Pulmonary artery endothelial cell (primary cell): ENCODE measurements around the gene MS4A3. TPM values are rescaled to one million over a fixed set of nuclear protein-coding genes. Genes with fewer than 3 reads are reported as not detected.
"Not testable (repeated sequence)": the region's sequence is repeated elsewhere in the genome, so short reads cannot be mapped to it uniquely, and the experiment has no call there.

Source experiments
- DNase-seq: peaks from one replicate; pipeline ENCODE4 v3.0.0-alpha.2; 2011; ENCODE audit warnings: low read depth, low spot score
- total RNA-seq: library from RNA; depleted of rRNA; stranded (reverse); fragments of >200 nt; gene quantifications from 2 replicates; pipeline ENCODE4 v1.2.3, GENCODE V29; 2014

MS4A3 gene, protein sequence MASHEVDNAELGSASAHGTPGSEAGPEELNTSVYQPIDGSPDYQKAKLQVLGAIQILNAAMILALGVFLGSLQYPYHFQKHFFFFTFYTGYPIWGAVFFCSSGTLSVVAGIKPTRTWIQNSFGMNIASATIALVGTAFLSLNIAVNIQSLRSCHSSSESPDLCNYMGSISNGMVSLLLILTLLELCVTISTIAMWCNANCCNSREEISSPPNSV
- not detected in 2 replicates for total RNA-seq

DNA sequence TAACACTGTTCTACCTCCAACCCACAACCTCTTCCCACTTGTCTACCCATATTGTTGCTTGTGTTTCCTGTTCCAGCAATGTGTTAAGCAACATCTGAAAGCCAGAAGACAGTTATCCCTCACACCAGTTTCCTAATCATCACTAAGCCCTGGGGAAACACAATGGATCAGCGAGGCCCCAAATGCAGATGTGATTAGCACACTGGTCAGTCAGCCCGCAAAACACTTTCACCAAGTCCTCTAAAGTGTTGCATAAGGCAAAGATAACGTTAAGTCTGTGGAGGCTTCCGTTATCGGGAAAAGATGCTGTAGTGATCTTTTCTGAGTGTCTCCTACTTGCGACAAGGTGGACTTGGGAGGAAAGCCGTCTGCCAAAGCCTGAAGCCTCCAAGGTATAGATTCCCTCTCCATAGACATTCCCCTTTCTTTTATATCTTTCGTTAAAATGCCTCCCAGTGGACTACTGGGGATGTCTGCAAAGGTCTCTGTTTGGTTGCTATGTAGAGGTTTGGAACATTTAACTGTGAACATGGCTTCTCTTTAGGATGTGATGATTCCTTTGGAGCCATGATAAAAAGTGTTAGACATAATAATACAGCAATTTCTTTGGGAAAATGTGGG, at the start of gene MS4A3:
Gene MS4A3 (plus strand): TSS at position 317 of the 621 bp plus-strand sequence. CDS start 4,496 bp downstream, outside the sequence.
- no peak for DNase-seq

DNA sequence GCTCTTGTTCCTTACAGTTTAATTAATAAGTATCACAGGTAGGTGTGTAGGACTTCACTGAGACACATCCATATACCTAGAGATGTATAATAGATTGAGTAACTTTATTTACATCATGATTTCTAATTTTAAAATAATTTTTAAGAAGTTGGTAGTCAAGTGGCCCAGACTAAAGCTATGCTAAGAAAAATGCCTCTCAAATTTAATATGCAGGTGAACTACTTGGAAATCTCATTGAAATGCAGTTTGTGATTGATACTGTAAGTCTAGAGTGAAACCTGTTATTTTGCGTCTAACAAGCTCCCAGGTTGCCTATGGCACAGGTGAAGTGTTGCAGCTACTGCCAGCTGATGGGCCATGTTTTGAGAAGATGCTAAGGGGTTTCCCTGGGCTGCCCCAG, 39.6 kb upstream of the MS4A3 start, which contains the start of gene OOSP4B:
Gene OOSP4B (plus strand): TSS at position 301 of the 400 bp plus-strand sequence.
- no peak for DNase-seq

DNA sequence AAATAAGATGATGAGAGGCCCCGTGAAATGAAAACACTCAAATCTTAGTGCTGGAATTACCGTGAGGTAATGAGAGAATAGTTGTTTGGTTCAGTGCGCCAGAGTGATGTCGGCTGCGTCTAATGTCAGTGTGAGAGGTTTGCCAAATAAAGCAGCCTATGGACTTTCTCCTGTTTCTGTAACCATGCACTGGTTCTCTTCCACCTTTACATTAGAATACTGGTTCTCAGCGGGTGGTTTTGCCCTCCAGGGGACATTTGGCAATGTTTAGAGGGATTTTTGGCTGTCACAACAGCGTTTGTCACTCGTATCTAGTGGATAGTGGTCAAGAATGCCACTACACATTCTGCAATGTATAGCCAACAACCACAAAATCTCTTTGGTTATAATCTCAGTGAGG, 38.4 kb upstream of the MS4A3 start:
- DNase-seq: no peak

DNA sequence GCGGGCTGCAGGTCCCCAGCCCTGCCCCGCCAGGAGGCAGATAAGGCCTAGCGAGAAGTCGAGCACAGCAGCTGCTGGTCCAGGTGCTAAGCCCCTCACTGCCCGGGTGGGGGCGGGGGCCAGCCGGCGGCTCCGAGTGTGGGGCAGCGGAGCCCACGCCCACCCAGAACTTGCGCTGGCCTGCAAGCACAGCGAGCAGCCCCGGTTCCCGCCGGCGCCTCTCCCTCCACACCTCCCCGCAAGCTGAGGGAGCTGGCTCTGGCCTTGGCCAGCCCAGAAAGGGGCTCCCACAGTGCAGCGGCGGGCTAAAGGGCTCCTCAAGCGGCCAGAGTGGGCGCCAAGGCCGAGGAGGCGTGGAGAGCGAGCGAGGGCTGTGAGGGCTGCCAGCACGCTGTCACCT, 36.1 kb upstream of the MS4A3 start:
- DNase-seq: not testable (repeated sequence)

DNA sequence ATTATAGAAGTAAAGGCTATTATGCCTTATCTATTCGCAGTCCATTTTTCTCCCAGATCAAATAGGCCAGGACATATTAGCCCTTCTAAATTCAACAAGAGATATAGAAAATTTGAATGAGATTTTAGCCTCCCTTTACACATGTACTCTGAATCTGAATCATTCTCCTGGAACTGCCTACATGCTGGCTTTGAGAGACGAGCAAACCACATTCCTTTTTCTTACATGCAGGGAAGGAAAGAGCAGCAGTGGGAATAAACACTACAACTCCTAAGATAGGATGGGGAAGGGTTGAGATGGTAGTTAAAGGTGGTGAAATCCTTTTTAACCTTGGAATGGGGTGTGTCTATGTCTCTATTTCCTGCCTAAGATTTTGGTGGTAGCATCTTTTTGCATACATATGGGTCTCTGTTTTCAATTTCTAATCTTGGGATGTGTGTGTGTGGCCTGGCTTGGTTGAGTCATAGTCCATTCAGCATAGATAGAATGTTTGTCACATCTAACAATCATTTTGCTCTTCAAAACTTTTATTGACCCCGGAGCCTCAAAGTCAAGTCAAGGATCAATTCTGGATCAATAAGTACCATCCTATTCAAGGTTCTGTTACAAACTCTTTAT, 27.3 kb upstream of the MS4A3 start:
- no peak for DNase-seq

DNA sequence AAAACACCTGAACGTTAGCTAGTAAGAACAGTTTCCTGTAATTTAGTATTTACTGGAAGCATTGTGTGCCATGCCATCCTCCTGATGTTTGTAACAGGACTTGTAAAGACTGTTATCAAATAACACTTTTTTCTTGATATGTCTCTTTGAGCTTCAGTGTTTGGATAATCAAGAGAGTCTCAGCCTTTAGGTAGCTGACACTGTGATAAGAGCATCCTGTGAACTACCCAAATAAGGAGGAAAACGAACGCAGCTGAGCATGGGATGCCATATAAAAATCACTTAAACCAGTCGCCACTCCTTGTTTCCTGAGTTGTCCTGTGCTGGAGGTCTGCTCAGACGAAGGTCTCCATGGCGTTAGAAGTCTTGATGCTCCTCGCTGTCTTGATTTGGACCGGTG, 16.4 kb upstream of the MS4A3 start, which contains the start of gene OOSP2:
Gene OOSP2 (plus strand): TSS at position 301 of the 400 bp plus-strand sequence. CDS start 51 bp downstream, at position 352.
- no peak for DNase-seq

DNA sequence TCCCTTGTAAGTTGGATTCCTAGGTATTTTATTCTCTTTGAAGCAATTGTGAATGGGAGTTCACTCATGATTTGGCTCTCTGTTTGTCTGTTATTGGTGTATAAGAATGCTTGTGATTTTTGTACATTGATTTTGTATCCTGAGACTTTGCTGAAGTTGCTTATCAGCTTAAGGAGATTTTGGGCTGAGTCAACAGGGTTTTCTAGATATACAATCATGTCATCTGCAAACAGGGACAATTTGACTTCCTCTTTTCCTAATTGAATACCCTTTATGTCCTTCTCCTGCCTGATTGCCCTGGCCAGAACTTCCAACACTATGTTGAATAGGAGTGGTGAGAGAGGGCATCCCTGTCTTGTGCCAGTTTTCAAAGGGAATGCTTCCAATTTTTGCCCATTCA, 6.0 kb upstream of the MS4A3 start:
- not testable (repeated sequence) for DNase-seq

DNA sequence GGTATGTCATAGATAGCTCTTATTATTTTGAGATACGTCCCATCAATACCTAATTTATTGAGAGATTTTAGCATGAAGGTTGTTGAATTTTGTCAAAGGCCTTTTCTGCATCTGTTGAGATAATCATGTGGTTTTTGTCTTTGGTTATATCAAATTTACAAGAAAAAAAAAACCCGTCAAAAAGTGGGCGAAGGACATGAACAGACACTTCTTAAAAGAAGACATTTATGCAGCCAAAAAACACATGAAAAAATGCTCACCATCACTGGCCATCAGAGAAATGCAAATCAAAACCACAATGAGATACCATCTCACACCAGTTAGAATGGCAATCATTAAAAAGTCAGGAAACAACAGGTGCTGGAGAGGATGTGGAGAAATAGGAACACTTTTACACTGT, 5.6 kb upstream of the MS4A3 start:
- DNase-seq: not testable (repeated sequence)

DNA sequence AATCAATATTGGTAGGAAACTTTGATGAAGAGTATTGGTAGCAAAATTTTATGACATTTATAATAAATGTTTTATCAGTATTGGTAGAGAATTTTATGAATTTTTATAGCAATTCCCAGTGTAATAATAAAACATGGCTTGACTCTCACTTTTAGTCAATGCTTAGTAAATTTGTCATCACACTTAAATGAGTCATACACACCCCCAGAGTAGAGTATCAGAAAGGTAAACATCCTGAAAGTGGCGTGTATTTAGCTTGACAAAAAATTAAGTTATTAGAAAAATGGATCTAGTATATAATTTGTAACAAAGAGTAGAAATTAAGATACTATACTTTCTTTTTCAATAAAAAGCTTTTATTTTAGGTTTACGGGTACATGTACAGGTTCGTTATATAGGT, 2.6 kb downstream of the MS4A3 start:
- DNase-seq: no peak

DNA sequence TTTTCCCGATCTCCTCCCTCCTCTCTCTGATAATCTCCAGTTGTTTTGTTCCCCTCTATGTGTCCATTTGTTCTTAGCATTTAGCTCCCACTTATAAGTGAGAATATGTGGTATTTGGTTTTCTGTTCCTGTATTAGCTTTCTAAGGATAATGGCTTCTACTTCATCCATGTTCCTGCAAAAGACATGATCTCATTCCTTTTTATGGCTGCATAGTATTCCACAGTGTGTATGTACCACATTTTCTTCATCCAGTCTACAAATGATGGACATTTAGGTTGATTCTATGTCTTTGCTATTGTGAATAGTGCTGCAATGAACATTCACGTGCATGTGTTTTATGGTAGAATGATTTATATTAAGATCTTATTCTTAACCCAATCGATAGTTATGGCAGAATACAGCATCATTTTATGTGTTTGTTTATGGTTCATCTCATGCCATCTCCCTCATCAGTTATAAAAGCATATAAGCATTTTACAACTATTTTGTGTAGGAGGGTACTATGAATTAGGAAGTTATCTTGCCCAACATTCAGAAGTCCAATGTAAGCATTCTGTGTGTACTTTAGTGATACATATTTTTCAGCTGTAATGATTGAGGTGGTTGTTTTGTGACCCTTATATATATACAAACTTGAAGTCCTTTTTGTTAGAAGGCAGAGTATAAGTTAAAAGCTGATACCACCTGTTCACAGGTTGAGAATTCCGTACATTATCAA, 3.2 kb downstream of the MS4A3 start:
- DNase-seq: no peak

DNA sequence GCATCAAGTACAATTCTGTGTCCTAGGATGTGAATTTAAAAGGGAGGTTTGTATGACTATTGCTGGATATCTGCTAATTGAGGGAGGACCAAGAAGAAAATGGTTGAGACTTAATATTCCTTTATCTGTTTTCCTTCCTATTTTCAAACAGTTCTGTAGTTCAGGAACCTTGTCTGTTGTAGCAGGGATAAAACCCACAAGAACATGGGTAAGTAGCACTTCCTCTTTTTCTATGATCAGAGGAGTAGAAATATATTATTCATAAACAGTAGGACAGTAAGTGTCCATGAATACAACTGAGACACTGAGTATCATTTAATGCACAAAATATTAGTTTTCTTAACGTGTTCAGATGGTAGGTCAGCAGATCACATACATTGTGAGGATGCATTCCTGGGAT, 7.6 kb downstream of the MS4A3 start:
- DNase-seq: no peak

DNA sequence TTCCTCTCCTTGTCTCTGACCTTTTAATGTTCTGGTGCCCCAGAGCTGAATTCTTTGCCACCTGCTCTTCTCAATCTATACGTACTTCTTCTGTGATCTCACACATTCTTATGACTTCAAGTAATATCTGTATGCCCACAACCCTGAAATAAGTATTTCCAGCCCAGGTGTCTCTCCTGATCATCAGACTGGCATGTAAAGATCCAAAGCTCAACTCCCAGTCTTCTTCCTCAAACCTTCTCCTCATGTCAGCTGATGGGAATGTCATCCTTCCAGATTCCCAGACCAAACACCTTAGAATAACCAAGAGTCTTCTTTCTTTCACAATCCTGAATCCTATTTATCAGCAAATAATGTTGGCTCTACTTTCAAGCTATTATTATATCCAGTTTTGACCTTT, 9.3 kb downstream of the MS4A3 start:
- DNase-seq: no peak

DNA sequence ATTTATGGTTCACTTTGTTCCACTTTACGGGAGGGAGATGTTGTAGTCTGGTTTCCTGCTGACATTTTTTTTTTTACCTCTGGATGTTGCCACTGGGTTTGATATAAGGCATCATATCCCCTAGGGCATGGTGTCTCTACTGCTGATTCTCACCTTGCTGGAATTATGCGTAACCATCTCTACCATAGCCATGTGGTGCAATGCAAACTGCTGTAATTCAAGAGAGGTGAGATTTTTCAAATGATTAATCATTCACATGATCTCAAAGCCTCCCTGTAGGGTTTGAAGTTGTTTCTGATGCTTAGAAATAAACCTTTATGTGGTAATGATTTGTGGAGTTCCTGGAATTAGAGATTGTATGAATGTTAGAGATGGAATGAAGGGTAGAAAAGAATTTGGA, 13.0 kb downstream of the MS4A3 start:
- no peak for DNase-seq

DNA sequence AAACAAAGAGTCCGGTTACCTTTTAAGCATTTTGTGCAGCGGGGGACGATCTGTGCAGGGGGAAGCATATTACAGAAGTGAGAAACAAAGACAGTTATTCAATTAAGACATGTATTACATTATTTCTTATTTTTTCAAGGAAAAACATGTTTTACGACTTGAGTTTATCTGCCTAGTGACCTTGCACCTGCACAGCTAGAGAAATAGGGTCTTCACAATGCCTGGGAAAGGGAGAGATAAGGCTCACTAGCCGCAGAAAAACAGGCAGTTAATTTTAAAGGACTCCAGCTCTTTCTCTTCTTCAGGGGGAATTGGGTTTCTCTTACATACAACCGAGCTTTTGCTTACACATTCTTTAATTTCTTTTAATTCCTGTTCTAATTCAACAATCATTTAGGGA, 15.2 kb downstream of the MS4A3 start:
- DNase-seq: not testable (repeated sequence)

DNA sequence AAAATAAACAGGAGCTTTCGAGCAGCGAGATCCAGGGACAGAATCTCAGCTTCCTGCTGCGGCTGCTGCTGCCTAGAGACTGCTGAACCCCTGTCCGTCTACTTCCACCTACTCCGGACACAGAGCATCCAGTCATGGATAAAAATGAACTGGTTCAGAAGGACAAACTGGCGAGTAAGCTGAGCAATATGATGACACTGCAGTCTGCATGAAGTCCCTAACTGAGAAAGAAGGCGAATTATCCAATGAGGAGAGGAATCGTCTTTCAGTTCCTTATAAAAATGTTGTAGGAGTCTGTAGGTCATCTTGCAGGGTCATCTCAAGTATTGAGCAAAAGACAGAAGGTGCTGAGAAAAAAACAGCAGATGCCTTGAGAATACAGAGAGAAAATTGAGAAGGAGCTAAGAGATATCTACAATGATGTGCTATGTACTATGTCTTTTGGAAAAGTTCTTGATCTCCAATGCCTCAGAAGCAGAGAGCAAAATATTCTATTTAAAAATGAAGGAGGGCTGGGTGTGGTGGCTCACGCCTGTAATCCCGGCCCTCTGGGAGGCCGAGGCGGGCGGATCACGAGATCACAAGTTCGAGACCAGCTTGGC, 20.9 kb downstream of the MS4A3 start:
- no peak for DNase-seq

DNA sequence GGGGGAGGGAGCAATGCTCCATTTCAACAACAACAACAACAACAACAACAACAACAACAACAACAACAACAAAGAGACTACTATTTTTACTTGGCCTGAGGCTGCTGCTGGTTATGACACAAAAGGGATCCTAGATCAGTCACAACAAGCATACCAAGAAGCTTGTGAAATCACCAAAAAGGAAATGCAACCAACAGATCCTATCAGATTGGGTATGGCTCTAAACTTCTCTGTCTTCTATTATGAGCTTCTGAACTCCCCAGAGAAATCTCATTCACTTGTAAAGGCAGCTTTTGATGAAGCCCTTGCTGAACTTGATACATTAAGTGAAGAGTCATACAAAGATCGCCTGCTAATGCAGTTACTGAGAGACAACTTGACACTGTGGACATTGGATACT, 21.5 kb downstream of the MS4A3 start:
- DNase-seq: no peak

DNA sequence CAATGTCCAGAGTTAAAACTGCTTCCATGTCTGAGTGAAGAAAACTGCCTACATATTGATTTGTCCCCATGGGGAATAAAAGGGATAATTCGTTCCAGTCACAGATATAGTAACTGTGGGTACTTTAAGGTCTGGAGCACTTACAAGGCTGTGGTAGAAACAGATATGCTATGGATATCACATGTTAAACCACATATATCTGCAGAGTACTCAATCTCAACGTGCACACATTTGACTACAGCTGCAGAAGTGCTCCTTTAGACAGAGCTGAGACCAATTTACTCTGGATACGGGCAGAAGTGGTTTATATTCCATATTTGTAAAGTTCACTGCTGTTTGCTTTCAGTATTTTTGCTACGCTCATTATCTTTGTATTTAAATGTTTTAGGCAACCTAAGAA, 22.3 kb downstream of the MS4A3 start:
- no peak for DNase-seq

DNA sequence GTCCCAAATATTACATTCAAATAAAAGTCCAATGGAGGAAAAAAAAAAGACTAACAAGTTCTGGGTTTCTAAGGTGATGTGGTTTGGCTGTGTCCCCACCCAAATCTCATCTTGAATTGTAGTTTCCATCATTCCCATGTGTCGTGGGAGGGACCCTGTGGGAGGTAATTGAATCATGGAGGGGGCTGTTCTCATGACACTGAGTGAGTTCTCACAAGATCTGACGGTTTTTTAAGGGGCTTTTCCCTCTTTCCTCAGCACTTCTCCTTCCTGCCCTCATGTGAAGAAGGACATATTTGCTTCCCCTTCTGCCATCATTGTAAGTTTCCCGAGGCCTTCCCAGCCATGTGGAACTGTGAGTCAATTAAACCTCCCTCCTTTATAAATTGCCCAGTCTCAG, 24.1 kb downstream of the MS4A3 start:
- DNase-seq: no peak

DNA sequence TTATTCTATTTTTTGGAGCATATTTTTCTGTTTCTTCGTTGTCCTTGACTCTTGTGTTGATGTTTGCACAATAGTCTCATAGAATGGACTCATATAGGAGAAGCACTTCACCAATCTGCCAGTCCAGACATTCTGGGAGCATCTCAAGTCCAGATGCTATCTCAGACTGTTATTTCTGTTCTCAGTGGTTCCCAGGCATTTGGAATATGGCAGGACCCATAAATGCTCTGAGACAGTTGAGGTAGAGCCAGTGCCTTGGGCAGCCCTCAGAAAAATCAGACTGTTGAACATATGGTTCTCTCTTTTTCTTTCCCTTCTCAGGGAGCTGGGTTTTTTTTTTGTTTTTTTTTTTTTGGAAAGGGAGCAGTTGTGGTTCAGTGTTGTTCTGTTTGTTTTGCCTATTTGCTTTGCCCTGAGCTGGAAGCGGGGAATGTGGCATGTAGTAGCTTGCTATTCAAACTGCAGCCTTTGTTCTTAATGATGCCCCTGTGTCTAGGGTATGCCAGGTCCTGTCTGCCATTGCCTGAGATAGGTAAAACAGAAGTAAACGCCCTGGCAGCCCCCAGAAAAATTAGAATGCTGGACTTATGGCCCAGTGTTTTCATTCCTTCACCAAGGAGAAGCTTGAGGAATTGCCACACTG, 28.3 kb downstream of the MS4A3 start:
- no peak for DNase-seq

DNA sequence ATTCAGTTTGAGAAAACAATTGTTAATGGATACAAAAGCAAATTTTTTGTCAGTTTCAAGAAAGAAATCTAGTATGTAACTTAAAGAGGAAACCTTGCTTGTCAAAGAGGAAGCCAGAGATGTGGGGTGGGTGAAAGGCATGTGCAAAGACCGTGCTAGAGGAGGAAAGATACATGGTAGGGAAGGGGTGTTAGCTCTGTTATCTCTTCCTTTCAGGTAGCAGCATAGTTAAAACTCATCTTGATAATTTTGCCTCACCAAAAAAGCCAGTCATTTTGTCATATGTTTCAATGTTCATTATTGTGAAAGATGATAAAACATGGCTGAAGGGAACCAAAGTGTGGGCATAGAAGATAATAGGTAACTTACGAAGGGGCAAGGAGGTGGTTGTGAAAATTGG, 29.4 kb downstream of the MS4A3 start:
- no peak for DNase-seq

DNA sequence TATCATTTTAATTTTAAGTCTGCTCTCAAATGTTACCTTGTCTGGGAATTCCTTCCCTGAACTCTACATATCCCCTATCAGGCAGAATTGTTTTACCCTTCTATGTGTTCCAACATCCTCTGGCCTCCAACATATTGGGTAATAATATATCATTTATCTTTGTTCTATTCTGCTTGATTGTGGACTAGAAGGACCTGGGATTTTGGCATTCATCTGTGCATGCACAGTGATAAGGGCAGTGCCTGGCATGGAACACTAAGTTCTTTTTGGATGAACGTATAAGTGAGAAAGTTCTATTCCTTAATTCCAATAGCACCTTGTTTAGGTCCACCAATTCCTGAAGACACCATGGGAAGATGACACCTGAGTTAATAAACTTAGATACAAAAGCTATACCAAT, 30.8 kb downstream of the MS4A3 start:
- DNase-seq: no peak
